A673 (cell line): Measurements from ENCODE around the gene RRP1.

Source experiments
- CTCF ChIP-seq: fragments of 300-800, 200-600 bp; sonication (generic); conservative IDR thresholded peaks from 2 replicates; pipeline ENCODE4 v1.5.1; 2017; ENCODE audit warnings: low read depth, mild to moderate bottlenecking, antibody characterized with exemption, low read length, moderate library complexity, mixed read lengths
- EZH2 ChIP-seq: fragments of 200-600 bp; sonication (generic); IDR thresholded peaks from 2 replicates; pipeline ENCODE4 v1.6.1; 2017; ENCODE audit warnings: borderline replicate concordance, low read depth, mild to moderate bottlenecking, mixed read lengths, antibody characterized with exemption, low read length; ENCODE audit not compliant: poor library complexity, severe bottlenecking

GRCh38 chr21:43792406-43792805, 3.0 kb downstream of the RRP1 start:
- TF ChIP-seq CTCF (no peak), EZH2 (no peak)
